Aorta (tissue), 4 donors: ENCODE results near the gene PLAU. TPM values are rescaled to one million over a fixed set of nuclear protein-coding genes. Genes with fewer than 3 reads are reported as not detected.

Experiments used
- polyA plus RNA-seq, 2 donors: library from polyadenylated mRNA; stranded (reverse); fragments of 200-250 nt; gene quantifications; one replicate each; pipeline ENCODE4 v1.2.3, GENCODE V29; 2013
- total RNA-seq, 2 donors: library from RNA; stranded (reverse); fragmentation: NEBNext Ultra II Directional; extraction: Animal tissue kit (Norgen Biotek cat#: 25700); gene quantifications; one replicate each; pipeline ENCODE4 v1.2.1, GENCODE V29; 2021
- donor health status: healthy with polysubstance abuse.
- donor health status: Bipolar disorder and iron deficiency.
- donor health status: DM: no; HTN: no; CAD: no.
- donor health status: DM: yes; HTN: yes; CAD: no.

Gene PLAU
- total and polyA plus RNA-seq, 4 donors = 9.6 to 35.4 (median 23.6) TPM

Other genes starting within 250 kb of the PLAU start
- 10 to 100 TPM in 1 of 2 donors, 1 to 10 TPM in 1; 8.1 to 13.2 TPM for gene AGAP5, start 213.0 kb upstream of the PLAU start, total RNA-seq
- gene AGAP5, start 213.0 kb upstream of the PLAU start, polyA plus RNA-seq = 1 to 10 TPM; 1.5 to 5.4 TPM
- gene SEC24C, start 166.8 kb upstream of the PLAU start, total RNA-seq = 10 to 100 TPM; 61.4 to 69.3 TPM
- 10 to 100 TPM; 13.5 to 49.4 TPM for gene SEC24C, start 166.8 kb upstream of the PLAU start, polyA plus RNA-seq
- 10 to 100 TPM; 13.2 to 13.7 TPM for gene CHCHD1, start 129.1 kb upstream of the PLAU start, total RNA-seq
- 10 to 100 TPM; 30.2 to 58.9 TPM for gene CHCHD1, start 129.1 kb upstream of the PLAU start, polyA plus RNA-seq
- gene ZSWIM8, start 125.5 kb upstream of the PLAU start, total RNA-seq = 100 to 1,000 TPM; 116 to 137 TPM
- 100 to 1,000 TPM in 1 of 2 donors, 10 to 100 TPM in 1; 75.1 to 314 TPM for gene ZSWIM8, start 125.5 kb upstream of the PLAU start, polyA plus RNA-seq
- 10 to 100 TPM; 31.9 to 55.6 TPM for gene NDST2, start 99.5 kb upstream of the PLAU start, total RNA-seq
- gene NDST2, start 99.5 kb upstream of the PLAU start, polyA plus RNA-seq = 10 to 100 TPM in 1 of 2 donors, 1 to 10 TPM in 1; 2.1 to 23.2 TPM
- 10 to 100 TPM; 70.6 to 76.7 TPM for gene CAMK2G, start 36.6 kb upstream of the PLAU start, total RNA-seq
- 10 to 100 TPM; 37.1 to 70.9 TPM for gene CAMK2G, start 36.6 kb upstream of the PLAU start, polyA plus RNA-seq
- 100 to 1,000 TPM; 312 to 499 TPM for gene VCL, start 87.0 kb downstream of the PLAU start, total RNA-seq
- 100 to 1,000 TPM in 1 of 2 donors, 10 to 100 TPM in 1; 31.6 to 147 TPM for gene VCL, start 87.0 kb downstream of the PLAU start, polyA plus RNA-seq
- 10 to 100 TPM; 30.0 to 30.4 TPM for gene AP3M1, start 239.7 kb downstream of the PLAU start, total RNA-seq
- gene AP3M1, start 239.7 kb downstream of the PLAU start, polyA plus RNA-seq = 10 to 100 TPM; 12.4 to 15.5 TPM
- 10 to 100 TPM; 14.4 to 21.1 TPM for gene ADK, start 240.1 kb downstream of the PLAU start, total RNA-seq
- 10 to 100 TPM; 12.6 to 17.8 TPM for gene ADK, start 240.1 kb downstream of the PLAU start, polyA plus RNA-seq